SIG-M5 (cell line): ENCODE measurements around the gene PRKAG1.

Experiments used
- DNase-seq: peaks from one replicate; lab custom pipeline; 2025; lab: John Stamatoyannopoulos, UW

Gene PRKAG1

DNA sequence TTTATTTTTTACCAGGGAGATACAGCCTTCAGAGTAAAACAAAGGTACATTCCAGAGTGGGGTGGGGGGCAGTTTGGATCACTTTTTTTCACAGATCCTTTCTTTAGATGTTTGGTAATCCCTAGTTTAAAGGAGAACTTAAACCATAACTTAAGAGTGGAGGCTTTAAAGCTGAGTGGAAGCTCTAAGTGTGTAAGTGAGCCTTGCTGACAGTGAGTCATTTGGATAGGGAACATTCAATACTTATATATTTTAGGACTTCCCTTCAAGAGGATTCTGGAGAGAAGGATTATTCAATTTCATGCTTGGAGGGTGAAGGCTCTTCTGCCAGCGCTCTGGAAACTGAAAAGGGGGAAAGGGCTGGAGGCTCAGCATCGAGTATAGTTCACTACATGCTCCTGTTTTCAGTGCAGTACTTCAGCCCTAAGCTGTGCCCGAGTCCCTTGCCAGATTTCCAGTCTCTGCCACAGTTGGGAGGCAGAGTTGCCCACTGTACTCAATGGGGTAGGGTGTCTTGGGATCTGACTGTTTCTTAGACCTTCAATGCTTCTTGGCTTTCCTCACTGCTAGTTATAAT lies 8.4 kb downstream of the PRKAG1 start:
- DNase-seq: no peak

DNA sequence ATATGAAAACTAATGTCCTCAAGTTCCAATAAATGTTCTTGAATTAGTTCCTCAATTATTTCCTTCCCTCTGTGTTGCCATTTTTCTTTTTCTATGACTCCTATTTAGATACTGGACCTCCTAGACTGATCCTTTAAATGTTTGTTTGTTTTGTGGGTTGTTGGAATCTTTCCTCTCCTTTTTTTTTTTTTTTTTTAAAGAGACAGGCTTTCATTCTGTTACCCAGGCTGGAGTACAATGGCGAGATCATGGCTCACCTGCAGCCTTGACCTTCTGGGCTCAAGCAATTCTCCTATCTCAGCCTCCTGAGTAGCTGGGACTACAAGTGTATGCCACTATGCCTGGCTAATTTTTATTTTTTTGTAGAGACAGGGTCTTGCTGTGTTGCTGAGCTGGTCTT lies 9.6 kb downstream of the PRKAG1 start:
- DNase-seq: no peak

- DNase-seq: no peak
These were observed 18.2 kb downstream of the PRKAG1 start for GRCh38 chr12:49000346-49000745.

DNA sequence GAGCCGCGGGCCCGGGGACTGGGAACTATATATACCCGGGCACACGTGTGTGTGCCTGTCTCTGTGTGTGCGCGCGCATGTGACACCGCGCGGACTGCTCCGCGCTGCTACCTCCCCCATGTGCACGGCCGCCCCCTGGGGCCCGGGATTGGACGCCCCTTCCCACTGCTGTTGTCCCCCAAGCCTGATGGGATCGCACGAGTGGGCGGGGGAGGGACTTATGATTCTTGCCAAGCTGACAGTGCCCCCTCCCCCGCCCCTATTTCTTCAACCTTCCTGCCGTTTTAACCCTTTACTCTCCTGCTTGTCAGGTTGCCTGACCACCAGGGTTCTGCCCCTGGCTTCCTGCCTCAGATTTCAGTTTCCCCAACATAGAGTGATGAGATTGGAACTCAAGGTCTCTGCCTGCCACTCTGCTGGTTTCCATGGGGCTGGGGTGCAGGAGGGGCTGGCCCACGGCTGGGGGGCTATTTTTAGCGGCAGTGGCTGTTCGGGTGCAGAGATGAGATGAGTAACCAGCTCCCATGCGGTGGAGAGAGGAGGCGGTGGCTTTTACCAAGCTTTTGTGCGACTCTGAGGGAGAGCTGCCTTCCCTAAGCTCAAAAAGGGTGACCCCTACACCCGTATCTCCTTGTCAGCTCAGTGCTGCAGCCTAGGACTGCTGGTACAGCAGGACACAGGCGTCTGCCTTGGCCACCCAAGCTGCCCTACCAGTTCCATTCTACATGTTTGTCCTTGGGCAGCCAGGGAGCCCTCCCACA lies 19.0 kb downstream of the PRKAG1 start, which contains the start of gene DDN:
DDN (minus strand) TSS at position 5 of the 761 bp plus-strand sequence. CDS start 88 bp downstream, outside the sequence.
- DNase-seq: no peak

- no peak for DNase-seq
These were observed 19.9 kb downstream of the PRKAG1 start for GRCh38 chr12:48998497-48999353.

- DNase-seq: no peak
These were observed 20.7 kb downstream of the PRKAG1 start for GRCh38 chr12:48997719-48998496.

DNA sequence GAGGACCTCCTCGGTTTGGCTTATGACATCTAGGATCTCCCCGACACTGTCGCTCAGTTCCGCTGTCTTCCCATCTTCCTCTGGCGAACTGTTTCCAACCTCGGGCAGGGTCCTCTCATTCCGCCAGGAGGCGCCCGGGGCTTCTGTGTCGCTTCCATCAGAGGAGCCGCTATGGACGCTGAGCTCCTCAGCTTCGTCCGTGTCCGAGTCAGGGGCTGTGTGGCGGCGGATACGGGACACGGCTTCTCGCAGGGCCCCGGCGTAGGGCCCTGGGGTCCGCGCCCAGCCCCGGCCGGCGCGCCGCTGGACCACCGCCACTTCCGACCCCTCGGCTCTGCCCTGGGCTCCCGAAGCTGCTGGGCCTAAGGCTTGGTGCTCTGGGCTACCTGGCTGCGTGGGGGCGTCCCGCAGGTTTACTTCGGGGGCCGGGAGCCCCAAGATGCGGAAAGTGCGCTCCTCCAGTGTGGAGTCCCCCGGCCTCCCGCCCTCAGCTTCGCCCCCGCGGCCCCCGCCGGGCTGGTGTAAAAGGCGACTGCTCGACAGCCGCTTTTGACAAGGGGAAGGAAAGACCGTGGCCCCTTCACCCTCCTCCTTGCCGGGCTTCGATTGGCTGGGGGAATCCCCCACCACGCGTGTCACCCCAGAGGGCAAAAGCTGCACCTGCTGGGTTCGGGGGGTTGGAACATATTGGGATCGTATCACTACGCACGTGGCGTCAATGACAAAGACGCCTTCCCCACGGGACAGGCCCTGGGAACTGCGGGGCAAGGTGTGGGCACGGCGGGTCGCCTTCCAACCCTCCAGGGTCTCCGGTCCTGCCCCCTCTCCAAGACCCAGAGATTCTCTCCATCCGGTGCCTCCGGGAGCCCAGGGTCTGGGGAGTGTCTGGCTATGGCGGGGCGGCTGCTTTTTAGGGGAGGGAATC lies 21.5 kb downstream of the PRKAG1 start:
- DNase-seq: no peak

DNA sequence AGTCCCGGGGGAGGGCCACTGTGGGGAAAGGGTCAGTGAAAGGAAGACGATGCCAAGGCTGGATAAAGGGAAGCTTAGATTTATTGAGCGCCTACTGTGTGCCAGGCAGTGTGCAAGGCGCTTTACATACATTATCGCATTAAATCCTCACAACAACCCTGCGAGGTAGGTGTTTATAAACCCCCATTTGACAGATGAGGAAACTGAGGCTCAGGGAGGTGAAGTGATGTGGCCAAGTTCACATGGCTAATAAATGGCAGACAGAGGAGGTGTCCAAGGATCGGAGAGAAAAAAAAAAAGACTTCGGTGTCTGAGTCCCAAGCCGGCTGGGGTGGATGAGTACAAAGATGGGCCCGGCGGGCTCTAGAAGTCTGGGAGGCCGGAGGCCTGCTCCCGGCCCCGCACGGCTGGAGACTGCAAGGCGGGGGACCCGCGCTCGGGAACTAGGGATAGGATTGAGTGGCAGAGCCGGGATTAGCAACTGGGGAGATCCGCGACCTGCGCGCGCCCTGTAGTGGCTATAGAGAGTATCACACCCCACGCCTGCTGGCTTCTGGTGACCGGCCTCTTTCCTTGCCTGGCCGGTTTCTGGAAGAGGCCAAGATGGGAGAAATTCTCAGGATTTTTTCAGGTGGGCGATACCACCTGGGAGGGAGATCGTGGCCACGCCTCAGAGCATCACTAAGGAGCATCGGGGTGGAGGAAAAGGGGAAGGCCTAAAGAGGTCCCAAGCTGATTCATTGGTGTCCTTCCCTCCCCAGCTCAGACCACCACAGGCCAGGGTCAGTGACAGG lies 23.3 kb downstream of the PRKAG1 start:
- DNase-seq: no peak

DNA sequence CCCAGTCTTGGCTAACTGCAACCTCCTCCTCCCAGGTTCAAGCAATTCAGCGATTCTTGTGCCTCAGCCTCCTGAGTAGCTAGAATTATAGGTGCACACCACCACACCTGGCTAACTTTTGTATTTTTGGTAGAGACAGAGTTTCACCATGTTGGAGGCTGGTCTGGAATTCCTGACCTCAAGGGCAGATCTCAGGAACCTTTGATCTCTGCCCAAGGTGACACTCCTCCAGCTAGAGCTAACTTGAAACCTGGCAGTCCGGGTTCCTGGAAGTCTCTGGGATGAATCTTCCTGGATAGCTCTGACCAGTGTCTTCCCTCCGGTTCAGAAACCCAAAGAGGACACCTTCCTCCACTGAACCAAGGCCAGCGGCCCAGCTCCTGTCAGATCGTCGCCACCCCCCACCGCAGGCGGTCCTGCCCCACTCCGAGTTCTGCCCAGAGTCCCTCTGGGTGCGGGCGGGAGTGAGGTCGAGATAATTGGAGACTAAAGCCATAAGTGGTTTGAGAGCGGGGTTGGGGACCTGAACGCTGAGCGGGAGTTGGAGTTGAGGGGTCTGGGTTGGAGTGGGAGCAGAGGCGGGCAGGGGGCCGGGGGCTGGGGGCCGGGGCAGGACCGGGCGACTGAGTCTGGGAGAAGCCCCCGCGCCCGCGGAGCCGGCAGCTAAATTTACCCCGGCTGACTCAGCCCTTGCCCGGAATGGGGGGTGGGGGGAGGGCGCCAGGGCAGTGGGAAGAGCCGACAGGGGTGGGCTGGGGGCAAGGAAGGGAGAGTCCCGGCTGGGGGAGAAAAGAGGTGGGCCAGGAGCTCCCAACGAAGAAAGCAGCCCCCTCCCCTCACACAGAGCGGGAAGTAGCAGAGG lies 24.1 kb downstream of the PRKAG1 start:
- no peak for DNase-seq

DNA sequence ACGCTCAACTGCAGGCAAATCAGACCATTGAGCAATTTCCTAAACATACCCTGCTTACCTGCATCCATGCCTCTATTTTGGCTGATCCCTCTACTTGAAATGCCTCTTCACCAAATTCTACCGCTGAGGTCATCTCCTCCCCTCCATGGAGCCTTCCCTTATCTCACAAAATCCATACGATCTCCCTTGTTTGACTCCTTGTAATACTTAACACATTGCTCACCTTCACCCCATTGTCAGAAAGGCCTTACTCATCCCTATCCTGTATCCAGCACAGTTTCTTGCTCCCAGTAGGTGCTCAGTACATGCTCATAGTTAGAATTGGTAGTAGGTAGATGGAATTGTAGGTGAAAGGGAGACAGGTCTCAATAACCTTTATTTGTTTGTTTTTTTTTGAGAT lies 24.8 kb downstream of the PRKAG1 start:
- no peak for DNase-seq

DNA sequence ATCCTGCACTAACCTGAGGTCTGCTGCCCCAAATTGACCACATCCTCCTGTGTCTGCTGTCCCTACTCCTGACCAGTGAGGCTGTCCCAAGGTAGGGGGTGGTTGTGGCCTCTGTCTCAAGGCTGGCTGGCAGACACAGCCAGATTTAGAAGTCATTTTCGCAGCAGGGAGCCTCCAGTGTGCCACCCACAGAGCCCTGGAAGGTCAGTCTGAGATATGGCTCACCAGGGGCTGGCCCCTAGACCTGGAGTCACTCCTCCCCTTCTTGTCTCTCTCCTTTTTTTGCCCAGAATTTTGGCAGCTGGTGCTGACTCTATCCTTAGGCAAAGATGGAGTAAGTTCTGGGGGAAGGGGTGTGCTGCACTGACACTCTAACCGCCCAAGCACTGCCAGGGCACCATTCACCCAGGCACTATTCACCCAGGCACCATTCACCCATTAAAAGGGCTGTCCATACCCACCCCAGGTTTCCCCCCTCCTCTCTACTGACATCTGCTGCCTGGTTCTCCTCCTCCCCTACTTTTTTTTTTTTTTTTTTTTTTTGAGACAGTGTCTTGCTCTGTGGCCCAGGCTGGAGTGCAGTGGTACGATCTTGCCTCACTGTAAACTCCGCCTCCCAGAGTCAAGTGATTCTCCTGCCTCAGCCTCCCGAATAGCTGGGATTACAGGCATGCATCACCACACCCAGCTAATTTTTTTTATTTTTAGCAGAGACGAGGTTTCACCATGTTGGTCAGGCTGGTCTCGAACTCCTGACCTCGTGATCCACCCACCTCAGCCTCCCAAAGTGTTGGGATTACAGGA lies 27.1 kb downstream of the PRKAG1 start:
- DNase-seq: no peak

GRCh38 chr12:48990552-48990951 lies 28.0 kb downstream of the PRKAG1 start:
- no peak for DNase-seq

DNA sequence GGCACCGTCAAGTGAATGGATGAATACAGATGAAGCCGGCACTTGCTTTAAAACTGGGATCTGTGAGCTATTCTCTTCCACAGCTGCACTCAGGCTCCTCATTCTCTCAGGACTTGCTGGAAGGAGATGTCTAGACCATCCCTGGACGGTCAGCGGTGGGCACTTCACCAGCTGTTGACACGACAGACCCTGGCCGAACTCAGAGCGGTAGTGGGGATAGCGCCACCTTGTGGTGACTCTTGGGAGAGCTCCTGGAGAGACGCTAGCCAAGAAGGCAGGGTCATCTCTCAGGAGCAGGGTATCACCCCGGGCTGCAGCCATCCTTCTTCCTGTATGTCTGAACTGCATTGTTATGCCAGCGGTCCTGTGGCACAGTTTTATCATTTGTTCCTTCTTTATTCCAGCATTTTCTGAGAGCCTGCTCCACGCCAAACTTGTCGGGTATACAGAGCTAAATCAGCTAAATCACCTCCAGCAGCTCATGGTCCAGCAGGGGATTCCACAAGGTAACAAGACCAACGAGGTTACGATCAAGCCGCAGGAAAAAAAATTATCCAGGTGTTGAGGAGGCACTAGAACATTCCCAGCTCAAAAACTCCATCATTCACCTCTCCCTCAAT lies 30.4 kb downstream of the PRKAG1 start:
- DNase-seq: no peak

DNA sequence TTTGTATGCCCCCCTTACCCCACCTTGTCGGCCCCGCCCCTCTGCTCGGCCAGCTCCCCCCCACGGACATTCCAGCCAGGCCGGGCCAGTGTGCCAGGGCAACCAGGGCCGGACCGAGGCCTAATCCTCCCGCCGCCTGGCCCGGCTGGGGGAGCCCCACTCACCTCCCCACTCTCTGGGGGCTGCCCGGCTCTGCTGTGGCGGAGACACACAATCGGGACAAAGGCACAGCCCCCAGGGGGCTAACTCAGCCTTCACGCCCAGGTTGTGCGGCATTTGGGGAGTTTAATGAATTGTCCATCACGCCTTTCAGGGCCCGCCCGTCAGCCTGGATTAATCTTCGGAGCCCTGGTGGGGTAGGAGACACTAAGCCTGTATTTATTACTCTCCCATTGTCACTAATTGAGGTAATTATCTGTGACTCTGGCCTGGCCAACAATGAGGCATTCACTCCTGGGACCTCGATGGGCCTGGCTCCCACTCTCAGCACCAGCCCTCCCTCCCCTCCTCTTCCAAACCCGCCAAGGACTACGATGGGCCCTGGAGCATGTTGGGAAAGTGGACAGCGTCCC lies 31.8 kb downstream of the PRKAG1 start:
- no peak for DNase-seq

DNA sequence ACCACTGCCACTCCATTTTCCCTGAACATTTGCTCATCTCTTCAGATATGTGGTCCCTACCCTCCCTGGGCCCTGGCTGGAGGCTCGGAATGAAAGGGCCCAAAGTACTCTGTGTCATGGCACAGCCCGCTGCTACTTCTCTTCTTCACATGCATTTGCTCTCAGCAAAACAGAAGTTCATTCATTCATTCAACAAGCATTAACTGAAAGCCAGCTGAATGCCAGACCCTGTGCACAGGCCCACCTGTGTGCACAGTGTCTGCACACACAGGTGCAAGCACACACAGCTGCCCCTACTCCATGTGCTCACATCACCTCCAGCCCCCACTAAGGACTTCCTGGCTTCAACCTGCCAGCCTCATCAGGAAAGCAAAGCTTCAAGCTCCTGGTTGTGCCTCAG lies 32.7 kb downstream of the PRKAG1 start:
- DNase-seq: no peak

- DNase-seq: no peak
These were observed 33.1 kb downstream of the PRKAG1 start for GRCh38 chr12:48985475-48985897.

DNA sequence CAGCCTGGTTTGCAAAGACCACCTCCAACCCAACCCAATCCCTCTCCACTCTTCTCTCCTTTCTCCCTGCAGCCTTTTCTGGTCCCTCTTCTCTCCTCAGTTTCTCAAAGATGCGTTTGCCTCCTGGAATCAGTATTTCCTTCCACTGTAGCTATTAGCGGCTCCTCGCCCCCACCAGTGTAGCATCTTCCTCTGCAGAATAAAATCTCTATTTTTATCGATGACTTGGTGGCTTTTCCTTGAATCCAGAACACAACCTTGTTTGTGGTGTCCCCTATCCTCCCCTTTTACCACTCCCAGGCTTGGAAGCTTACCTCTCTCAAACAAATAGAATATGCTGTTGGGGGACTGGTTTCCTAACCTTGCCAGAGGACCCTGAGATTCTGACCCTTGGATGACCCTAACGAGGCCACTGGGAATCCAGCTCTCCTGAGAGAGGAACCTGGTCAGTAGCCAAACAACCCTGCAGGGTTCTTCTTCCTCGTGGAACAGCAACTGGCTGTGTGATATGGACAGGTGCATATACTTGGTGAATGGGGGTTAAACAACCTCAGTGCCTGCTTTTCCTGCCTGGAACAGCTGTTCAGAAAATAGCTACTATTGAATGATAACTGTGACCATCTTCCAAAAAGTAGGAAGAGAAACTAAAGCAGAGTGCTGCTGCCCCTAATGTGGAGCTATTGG lies 36.0 kb downstream of the PRKAG1 start:
- no peak for DNase-seq
